Measurements from ENCODE around the gene FAM193B.

- TF ChIP-seq CTCF (IDR thresholded peaks at IDR 0.05): no peak
- no peak for TF ChIP-seq POLR2A (IDR thresholded peaks at IDR 0.05)
These were observed 71.3 kb downstream of the FAM193B start for GRCh38 chr5:177483042-177483441.

Data from uterus (tissue), 2 donors.